C4-2B (cell line): ENCODE results near the gene APOE.

Experiments used
- ZFX ChIP-seq: fragments of 450-650 bp; IDR thresholded peaks from 2 replicates; pipeline ENCODE4 v1.6.1; 2017
- TF ChIP-seq, protein P1 (sequence below): fragments of 450-650 bp; conservative IDR thresholded peaks from 2 replicates; pipeline ENCODE4 v1.5.1; 2017; ENCODE audit warnings: mild to moderate bottlenecking

DNA sequence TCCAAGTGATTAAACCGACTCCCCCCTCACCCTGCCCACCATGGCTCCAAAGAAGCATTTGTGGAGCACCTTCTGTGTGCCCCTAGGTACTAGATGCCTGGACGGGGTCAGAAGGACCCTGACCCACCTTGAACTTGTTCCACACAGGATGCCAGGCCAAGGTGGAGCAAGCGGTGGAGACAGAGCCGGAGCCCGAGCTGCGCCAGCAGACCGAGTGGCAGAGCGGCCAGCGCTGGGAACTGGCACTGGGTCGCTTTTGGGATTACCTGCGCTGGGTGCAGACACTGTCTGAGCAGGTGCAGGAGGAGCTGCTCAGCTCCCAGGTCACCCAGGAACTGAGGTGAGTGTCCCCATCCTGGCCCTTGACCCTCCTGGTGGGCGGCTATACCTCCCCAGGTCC lies 2.0 kb downstream of the APOE start:
- TF ChIP-seq, protein P1, sequence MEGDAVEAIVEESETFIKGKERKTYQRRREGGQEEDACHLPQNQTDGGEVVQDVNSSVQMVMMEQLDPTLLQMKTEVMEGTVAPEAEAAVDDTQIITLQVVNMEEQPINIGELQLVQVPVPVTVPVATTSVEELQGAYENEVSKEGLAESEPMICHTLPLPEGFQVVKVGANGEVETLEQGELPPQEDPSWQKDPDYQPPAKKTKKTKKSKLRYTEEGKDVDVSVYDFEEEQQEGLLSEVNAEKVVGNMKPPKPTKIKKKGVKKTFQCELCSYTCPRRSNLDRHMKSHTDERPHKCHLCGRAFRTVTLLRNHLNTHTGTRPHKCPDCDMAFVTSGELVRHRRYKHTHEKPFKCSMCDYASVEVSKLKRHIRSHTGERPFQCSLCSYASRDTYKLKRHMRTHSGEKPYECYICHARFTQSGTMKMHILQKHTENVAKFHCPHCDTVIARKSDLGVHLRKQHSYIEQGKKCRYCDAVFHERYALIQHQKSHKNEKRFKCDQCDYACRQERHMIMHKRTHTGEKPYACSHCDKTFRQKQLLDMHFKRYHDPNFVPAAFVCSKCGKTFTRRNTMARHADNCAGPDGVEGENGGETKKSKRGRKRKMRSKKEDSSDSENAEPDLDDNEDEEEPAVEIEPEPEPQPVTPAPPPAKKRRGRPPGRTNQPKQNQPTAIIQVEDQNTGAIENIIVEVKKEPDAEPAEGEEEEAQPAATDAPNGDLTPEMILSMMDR = no peak
- no peak for TF ChIP-seq ZFX
